T-cell (primary cell): ENCODE results near the gene NOL11. TPM values are rescaled to one million over a fixed set of nuclear protein-coding genes. Genes with fewer than 3 reads are reported as not detected.
"Not testable (repeated sequence)": the region's sequence is repeated elsewhere in the genome, so short reads cannot be mapped to it uniquely, and the experiment has no call there.

Experiments
- ATAC-seq, 4 experiments: fragments of 200-7000 bp in 3 of 4; fragments of 150-1000 bp in 1 of 4; cut with Tn5 transposase; replicated peaks in 1 of 4; 1 replicate in 3 of 4; 2 replicates in 1 of 4; pipeline ENCODE4 v1.10.0; 2021; ENCODE audit warnings: moderate library complexity in 3 of 4, mild to moderate bottlenecking in 2 of 4, moderate number of reproducible peaks in 1 of 4
- CTCF ChIA-PET, 2 donors: fragments of 300-600 bp; sonication (Branson Sonifier 250); formaldehyde crosslinking; loops; one replicate each; lab custom pipeline; 2022; ENCODE audit warnings: antibody characterized with exemption in 2 of 2; lab: Charles Lee
- POLR2A ChIA-PET, 2 donors: fragments of 300-600 bp; sonication (Branson Sonifier 250); formaldehyde crosslinking; loops; one replicate each; lab custom pipeline; 2022; ENCODE audit warnings: antibody characterized with exemption in 2 of 2; lab: Charles Lee
- DNase-seq, 35 experiments: peaks; one replicate each; pipeline versions ENCODE4 v3.0.0 to v3.0.0-alpha.2; 2013 to 2023
- H3K27ac ChIP-seq: one replicate; pipeline ENCODE4 v1.5.1; 2013; ENCODE audit warnings: low read length
- H3K27me3 ChIP-seq, 2 experiments: replicated peaks in 1 of 2; 1 replicate in 1 of 2; 2 replicates in 1 of 2; pipeline versions ENCODE4 v1.6.1 to v1.7.0; 2013; ENCODE audit warnings: low read length in 1 of 2, mixed read lengths in 1 of 2; ENCODE audit not compliant: control insufficient read depth in 2 of 2, insufficient read depth in 2 of 2; ENCODE audit errors: extremely low read depth in 1 of 2
- H3K36me3 ChIP-seq, 2 donors: 1 replicate in 1 of 2; 2 replicates in 1 of 2; pipeline versions ENCODE4 v1.6.1 to v1.7.0; 2013; ENCODE audit warnings: low read length in 1 of 2; ENCODE audit not compliant: control insufficient read depth in 2 of 2, insufficient read depth in 1 of 2; ENCODE audit errors: extremely low read depth in 1 of 2
- H3K4me1 ChIP-seq, 2 experiments: 1 replicate in 1 of 2; 2 replicates in 1 of 2; pipeline versions ENCODE4 v1.6.1 to v1.7.0; 2013; ENCODE audit warnings: low read length in 2 of 2, mixed read lengths in 1 of 2; ENCODE audit not compliant: insufficient read depth in 2 of 2, control insufficient read depth in 1 of 2; ENCODE audit errors: extremely low read depth in 1 of 2
- H3K4me3 ChIP-seq, 2 donors: 1 replicate in 1 of 2; 2 replicates in 1 of 2; pipeline versions ENCODE4 v1.5.1 to v1.7.0; 2013; ENCODE audit warnings: mild to moderate bottlenecking in 2 of 2, low read length in 1 of 2, moderate library complexity in 1 of 2; ENCODE audit not compliant: control insufficient read depth in 1 of 2; ENCODE audit errors: extremely low read depth in 1 of 2
- H3K9me3 ChIP-seq: 2 replicates; pipeline ENCODE4 v1.7.0; 2013
- H3K27ac Mint-ChIP-seq, 2 donors: one replicate each; pipeline ENCODE4 v1.8.0; 2020 to 2021; ENCODE audit warnings: mild to moderate bottlenecking in 2 of 2, mixed read lengths in 2 of 2
- H3K27me3 Mint-ChIP-seq, 2 donors: one replicate each; pipeline ENCODE4 v1.8.0; 2021 to 2022; ENCODE audit warnings: mixed read lengths in 2 of 2
- H3K36me3 Mint-ChIP-seq: one replicate; pipeline ENCODE4 v1.8.0; 2021; ENCODE audit warnings: mixed read lengths
- H3K4me1 Mint-ChIP-seq, 3 donors: one replicate each; pipeline ENCODE4 v1.8.0; 2020 to 2022; ENCODE audit warnings: mixed read lengths in 3 of 3, mild to moderate bottlenecking in 1 of 3
- H3K4me3 Mint-ChIP-seq, 3 donors: one replicate each; pipeline ENCODE4 v1.8.0; 2020 to 2022; ENCODE audit warnings: mild to moderate bottlenecking in 3 of 3, mixed read lengths in 3 of 3, moderate library complexity in 3 of 3
- H3K9me3 Mint-ChIP-seq, 3 donors: one replicate each; pipeline ENCODE4 v1.8.0; 2020 to 2022; ENCODE audit warnings: mixed read lengths in 3 of 3
- WGBS: methylation state at CpG from one replicate; pipeline ENCODE4 v1.1.5; 2013; ENCODE audit warnings: missing lambda C conversion rate; ENCODE audit not compliant: insufficient coverage; 5-methylcytosine and 5-hydroxymethylcytosine counted together
- total RNA-seq, 35 experiments: library from RNA in 6 of 35; stranded (reverse) in 6 of 35; fragments of 120-200 nt in 1 of 35; gene quantifications; one replicate each; pipeline versions ENCODE4 v1.2.1 to v1.2.4 and lab custom pipeline; 2013 to 2026

The NOL11 gene
- total RNA-seq, 5 donors from 2014 or later (not counting 1 experiment from before 2014, with no cell fraction given) = 52.0 to 69.0 (median 58.8) TPM

DNA sequence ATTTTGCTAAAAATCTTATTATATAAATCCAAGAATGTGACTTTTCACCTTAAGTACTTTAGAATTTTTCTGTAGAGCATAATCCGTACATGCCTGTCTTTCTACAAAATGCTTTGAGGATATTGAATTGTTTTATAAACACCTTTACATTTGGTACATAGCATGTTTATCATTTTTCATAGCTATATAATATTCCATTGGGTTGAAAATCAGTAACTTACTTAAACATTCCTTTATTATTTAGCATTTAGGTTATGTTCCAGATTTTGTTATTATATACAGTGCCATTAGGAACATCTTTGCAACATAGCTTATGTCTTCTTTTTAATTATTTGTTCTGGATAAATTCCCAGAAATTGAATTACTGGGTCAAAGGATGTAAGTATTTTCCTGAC is 17.0 kb upstream of the NOL11 start:
- DNase-seq = no peak
- ChIA-PET POLR2A (interaction anchor here in 1 of 2 donors (0.6 kb wide), 1 partner anchor 354 kb away, joined by 3 read pairs; no protein-coding TSS in a partner anchor), CTCF (interaction anchor here (1.0 to 1.1 kb wide), 2 partner anchors 11 to 325 kb away, joined by 5 to 7 read pairs; no protein-coding TSS in a partner anchor)
- Histone ChIP-seq H3K9me3 (no peaks in the 10 kb centered on the region), H3K36me3 (peaks cover 0 to 2% of the 10 kb centered on the region in 2 donors), H3K4me1 (no peaks in the 10 kb centered on the region), H3K27ac (no peak overlapping the region), H3K4me3 (no peak overlapping the region), H3K27me3 (no peaks in the 10 kb centered on the region)
- Mint-ChIP-seq H3K36me3 (peaks cover 8% of the 10 kb centered on the region), H3K27ac (no peak overlapping the region), H3K27me3 (no peaks in the 10 kb centered on the region), H3K4me3 (no peak overlapping the region), H3K4me1 (no peaks in the 10 kb centered on the region), H3K9me3 (no peaks in the 10 kb centered on the region)
- WGBS = no CpG with 5 or more reads among the region's 1 CpG
- ATAC-seq = no peak

DNA sequence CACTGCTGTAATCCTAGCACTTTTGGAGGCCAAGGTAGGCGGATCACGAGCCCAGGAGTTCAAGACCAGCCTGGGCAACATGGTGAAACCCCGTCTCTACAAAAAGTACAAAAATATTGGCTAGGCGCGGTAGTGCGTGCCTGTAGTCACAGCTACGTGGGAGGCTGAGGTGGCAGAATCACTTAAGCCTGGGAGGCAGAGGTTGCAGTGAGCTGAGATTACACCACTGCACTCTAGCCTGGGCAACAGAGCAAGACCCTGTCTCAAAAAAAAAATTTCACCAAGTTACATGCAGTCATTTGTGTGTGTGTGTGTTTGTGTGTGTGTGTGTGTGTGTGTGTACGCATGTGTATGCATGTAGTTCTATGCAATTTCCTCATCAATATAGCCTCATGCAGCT is 14.9 kb upstream of the NOL11 start:
- H3K4me1 Mint-ChIP-seq, ATAC-seq, POLR2A ChIA-PET: not testable (repeated sequence)

DNA sequence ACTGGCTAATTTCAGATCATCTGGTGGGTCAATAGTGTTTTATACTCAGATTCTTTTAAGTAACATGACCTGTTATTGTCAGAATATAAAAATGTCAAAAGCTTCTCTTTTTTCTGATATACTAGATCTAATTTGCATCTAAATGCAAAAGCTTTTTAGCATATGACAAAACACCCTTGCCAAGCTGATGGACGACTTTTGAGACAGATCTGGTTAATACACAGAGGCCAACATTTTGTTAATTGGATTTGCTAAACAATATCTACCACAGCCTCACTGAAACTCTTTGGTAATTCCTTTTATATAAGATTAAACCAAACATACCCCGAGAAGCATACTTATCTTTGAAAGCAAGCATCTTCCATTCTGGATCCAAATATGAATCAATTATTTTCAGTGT is 10.3 kb upstream of the NOL11 start:
- POLR2A ChIA-PET = interaction anchor here in 1 of 2 donors (0.7 kb wide), 1 partner anchor 540 kb away, joined by 3 read pairs; no protein-coding TSS in a partner anchor
- ATAC-seq = no peak
- no peaks in the 10 kb centered on the region for H3K27me3 Mint-ChIP-seq
- Histone ChIP-seq H3K9me3 (no peaks in the 10 kb centered on the region), H3K4me1 (no peaks in the 10 kb centered on the region), H3K36me3 (no peaks in the 10 kb centered on the region), H3K27ac (no peak overlapping the region), H3K4me3 (no peak overlapping the region), H3K27me3 (peaks cover 0 to 15% of the 10 kb centered on the region in 2 experiments)
- no peaks in the 10 kb centered on the region for H3K9me3 Mint-ChIP-seq
- WGBS = 63% methylated on average over 1 of the region's 2 CpGs
- H3K36me3 Mint-ChIP-seq = no peaks in the 10 kb centered on the region
- H3K4me1 Mint-ChIP-seq = no peaks in the 10 kb centered on the region
- no peak overlapping the region for H3K27ac Mint-ChIP-seq
- DNase-seq = no peak
- H3K4me3 Mint-ChIP-seq = no peak overlapping the region
- CTCF ChIA-PET = no interaction called here

More for the DNA sequence above, 14.9 kb upstream of the NOL11 start:
- H3K9me3 Mint-ChIP-seq, DNase-seq, H3K4me3 ChIP-seq, H3K36me3 ChIP-seq, H3K27ac ChIP-seq, H3K27me3 ChIP-seq, H3K27me3 Mint-ChIP-seq, H3K4me3 Mint-ChIP-seq, H3K36me3 Mint-ChIP-seq, H3K4me1 ChIP-seq, CTCF ChIA-PET, H3K9me3 ChIP-seq, H3K27ac Mint-ChIP-seq: not testable (repeated sequence)
- 89% methylated on average over 3 of the region's 8 CpGs for WGBS

DNA sequence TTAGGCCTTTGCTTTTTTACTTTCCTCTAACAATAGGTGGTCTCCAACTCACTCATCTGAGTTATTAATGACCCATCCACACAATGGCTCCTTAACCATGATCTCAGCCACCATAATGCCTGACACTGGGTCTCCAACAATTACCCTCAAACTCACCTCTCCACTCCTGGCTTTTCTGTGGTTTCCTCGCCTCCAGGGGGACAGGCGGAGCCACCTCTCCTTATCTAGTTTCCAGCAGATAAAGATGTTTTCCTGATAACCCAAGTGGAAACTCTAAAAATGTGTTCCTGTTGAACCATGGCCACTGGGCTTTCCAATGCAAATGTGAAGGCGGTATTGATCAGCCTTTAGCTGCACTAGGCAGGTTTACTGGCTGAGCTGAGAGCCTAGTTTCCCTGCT is 9.4 kb upstream of the NOL11 start:
- Histone ChIP-seq H3K27me3 (peaks cover 0 to 15% of the 10 kb centered on the region in 2 experiments), H3K36me3 (no peaks in the 10 kb centered on the region), H3K27ac (no peak overlapping the region), H3K4me3 (no peak overlapping the region), H3K9me3 (no peaks in the 10 kb centered on the region), H3K4me1 (no peaks in the 10 kb centered on the region)
- H3K27me3 Mint-ChIP-seq = peaks cover 0 to 3% of the 10 kb centered on the region in 2 donors
- no peak overlapping the region for H3K27ac Mint-ChIP-seq
- DNase-seq (no peak), ATAC-seq (no peak)
- H3K4me3 Mint-ChIP-seq = no peak overlapping the region
- ChIA-PET CTCF (no interaction called here), POLR2A (no interaction called here)
- H3K4me1 Mint-ChIP-seq = no peaks in the 10 kb centered on the region
- WGBS = 96% methylated on average over 3 of the region's 3 CpGs
- no peaks in the 10 kb centered on the region for H3K9me3 Mint-ChIP-seq
- no peaks in the 10 kb centered on the region for H3K36me3 Mint-ChIP-seq

DNA sequence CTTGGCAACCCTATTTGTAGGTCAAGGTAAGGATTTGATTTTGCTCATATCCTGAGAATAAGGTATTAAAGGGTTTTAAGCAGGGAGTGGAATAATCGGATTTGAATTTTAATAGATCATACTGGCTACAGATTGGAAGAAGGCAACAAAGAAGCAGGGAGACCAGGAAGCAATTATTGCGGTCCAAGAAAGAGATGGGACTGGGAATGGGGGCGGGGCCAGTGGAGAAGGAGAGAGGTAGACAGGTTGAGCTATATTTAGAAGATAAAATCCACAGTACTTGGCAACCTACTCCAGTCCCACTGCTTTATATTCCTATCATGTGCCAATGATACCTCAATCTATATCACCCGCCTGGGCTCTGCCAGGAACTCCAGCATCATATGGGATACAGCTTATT is 5.8 kb upstream of the NOL11 start:
- Mint-ChIP-seq H3K27ac (no peak overlapping the region), H3K27me3 (peaks cover 0 to 3% of the 10 kb centered on the region in 2 donors), H3K9me3 (no peaks in the 10 kb centered on the region), H3K4me3 (no peak overlapping the region), H3K4me1 (peaks cover 2 to 5% (median 5%) of the 10 kb centered on the region in 3 donors), H3K36me3 (no peaks in the 10 kb centered on the region)
- Histone ChIP-seq H3K4me1 (peaks cover 0 to 3% of the 10 kb centered on the region in 2 experiments), H3K9me3 (no peaks in the 10 kb centered on the region), H3K27ac (no peak overlapping the region), H3K27me3 (peaks cover 0 to 9% of the 10 kb centered on the region in 2 experiments), H3K4me3 (no peak overlapping the region), H3K36me3 (no peaks in the 10 kb centered on the region)
- ChIA-PET CTCF (interaction anchor here in 1 of 2 donors (0.6 to 1.1 kb wide), 2 partner anchors 12 to 23 kb away, joined by 5 to 7 read pairs; no protein-coding TSS in a partner anchor), POLR2A (interaction anchor here (0.6 to 0.7 kb wide), 3 partner anchors 18 to 316 kb away, joined by 3 to 12 read pairs (median 9); no protein-coding TSS in a partner anchor)
- 92% methylated on average over 2 of the region's 4 CpGs for WGBS
- DNase-seq (no peak), ATAC-seq (no peak)

DNA sequence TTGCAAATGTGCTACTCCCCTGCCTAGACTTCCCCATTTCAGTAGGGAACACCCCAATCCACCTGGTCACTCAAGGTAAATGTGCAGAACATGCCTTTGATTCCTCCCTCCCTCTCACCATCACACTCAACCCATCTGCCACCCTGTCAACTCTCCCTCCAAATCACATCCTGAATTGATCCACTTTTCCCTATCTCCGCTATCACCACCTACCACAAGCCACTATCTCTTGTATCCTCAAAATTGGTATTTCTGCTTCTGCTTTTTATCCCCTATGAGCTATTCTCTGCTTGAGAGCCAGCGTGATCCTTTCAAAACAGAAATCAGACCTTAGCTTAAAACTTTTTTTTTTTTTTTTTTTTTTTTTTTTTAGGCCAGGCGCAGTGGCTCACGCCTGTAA is 5.4 kb upstream of the NOL11 start:
- Mint-ChIP-seq H3K36me3 (no peaks in the 10 kb centered on the region), H3K4me3 (no peak overlapping the region), H3K27me3 (peaks cover 0 to 3% of the 10 kb centered on the region in 2 donors), H3K27ac (no peak overlapping the region), H3K9me3 (no peaks in the 10 kb centered on the region), H3K4me1 (peaks cover 5 to 10% (median 8%) of the 10 kb centered on the region in 3 donors)
- ChIA-PET CTCF (interaction anchor here in 1 of 2 donors (0.6 to 1.1 kb wide), 2 partner anchors 12 to 24 kb away, joined by 5 to 7 read pairs; no protein-coding TSS in a partner anchor), POLR2A (interaction anchor here (0.6 to 0.7 kb wide), 3 partner anchors 18 to 316 kb away, joined by 3 to 12 read pairs (median 9); no protein-coding TSS in a partner anchor)
- ATAC-seq (no peak), DNase-seq (no peak)
- H3K9me3 ChIP-seq = no peaks in the 10 kb centered on the region
- H3K4me3 ChIP-seq = no peak overlapping the region
- WGBS = 100% methylated on average over 1 of the region's 4 CpGs
- peaks cover 0 to 7% of the 10 kb centered on the region in 2 experiments for H3K4me1 ChIP-seq
- H3K27me3 ChIP-seq = peaks cover 0 to 9% of the 10 kb centered on the region in 2 experiments
- H3K36me3 ChIP-seq = no peaks in the 10 kb centered on the region
- H3K27ac ChIP-seq = no peak overlapping the region
